ENCODE results near the gene PTPRG. TPM values are rescaled to one million over a fixed set of nuclear protein-coding genes. Genes with fewer than 3 reads are reported as not detected.
"Not testable (repeated sequence)": the region's sequence is repeated elsewhere in the genome, so short reads cannot be mapped to it uniquely, and the experiment has no call there.

The PTPRG gene
- total RNA-seq, 1 donor from 2014 or later, result 3.7 TPM

GRCh38 chr3:61537366-61537765 lies 24.0 kb upstream of the PTPRG start:
- Mint-ChIP-seq H3K27ac (no peak overlapping the region), H3K4me3 (no peak overlapping the region), H3K9me3 (no peaks in the 10 kb centered on the region), H3K4me1 (ENCODE audit: low read depth) (no peaks in the 10 kb centered on the region), H3K36me3 (ENCODE audit: low read depth) (no peaks in the 10 kb centered on the region), H3K27me3 (ENCODE audit: insufficient read depth) (peaks cover 12% of the 10 kb centered on the region)
- intact Hi-C loops (cut with micrococcal nuclease), result no loop called here
- DNase-seq (ENCODE audit: low spot score), result no peak

GRCh38 chr3:61538486-61538885 lies 22.9 kb upstream of the PTPRG start:
- Mint-ChIP-seq H3K9me3 (no peaks in the 10 kb centered on the region), H3K4me1 (ENCODE audit: low read depth) (no peaks in the 10 kb centered on the region), H3K36me3 (ENCODE audit: low read depth) (no peaks in the 10 kb centered on the region), H3K27ac (no peak overlapping the region), H3K4me3 (no peak overlapping the region), H3K27me3 (ENCODE audit: insufficient read depth) (peaks cover 12% of the 10 kb centered on the region)
- DNase-seq (ENCODE audit: low spot score), result no peak
- intact Hi-C loops (cut with micrococcal nuclease), result no loop called here

GRCh38 chr3:61541694-61542093 lies 19.7 kb upstream of the PTPRG start:
- no peak for DNase-seq (ENCODE audit: low spot score)
- H3K27me3 Mint-ChIP-seq (ENCODE audit: insufficient read depth), result peaks cover 7% of the 10 kb centered on the region
- no peak overlapping the region for H3K4me3 Mint-ChIP-seq
- H3K9me3 Mint-ChIP-seq, result no peaks in the 10 kb centered on the region
- H3K4me1 Mint-ChIP-seq (ENCODE audit: low read depth), result no peaks in the 10 kb centered on the region
- no peaks in the 10 kb centered on the region for H3K36me3 Mint-ChIP-seq (ENCODE audit: low read depth)
- intact Hi-C loops (cut with micrococcal nuclease), result no loop called here
- H3K27ac Mint-ChIP-seq, result no peak overlapping the region

GRCh38 chr3:61545716-61546115 lies 15.7 kb upstream of the PTPRG start:
- Mint-ChIP-seq H3K36me3 (ENCODE audit: low read depth) (no peaks in the 10 kb centered on the region), H3K4me3 (no peak overlapping the region), H3K27me3 (ENCODE audit: insufficient read depth) (peaks cover 6% of the 10 kb centered on the region), H3K27ac (no peak overlapping the region), H3K4me1 (ENCODE audit: low read depth) (no peaks in the 10 kb centered on the region), H3K9me3 (no peaks in the 10 kb centered on the region)
- no peak for DNase-seq (ENCODE audit: low spot score)
- intact Hi-C loops (cut with micrococcal nuclease), result no loop called here

GRCh38 chr3:61547625-61548024 lies 13.7 kb upstream of the PTPRG start:
- no peak overlapping the region for H3K27ac Mint-ChIP-seq
- intact Hi-C loops (cut with micrococcal nuclease), result no loop called here
- DNase-seq (ENCODE audit: low spot score), result no peak
- H3K27me3 Mint-ChIP-seq (ENCODE audit: insufficient read depth), result peaks cover 7% of the 10 kb centered on the region
- no peaks in the 10 kb centered on the region for H3K9me3 Mint-ChIP-seq
- H3K4me1 Mint-ChIP-seq (ENCODE audit: low read depth), result no peaks in the 10 kb centered on the region
- no peak overlapping the region for H3K4me3 Mint-ChIP-seq
- no peaks in the 10 kb centered on the region for H3K36me3 Mint-ChIP-seq (ENCODE audit: low read depth)

- H3K4me1 Mint-ChIP-seq (ENCODE audit: low read depth); H3K36me3 Mint-ChIP-seq (ENCODE audit: low read depth); H3K27ac Mint-ChIP-seq; DNase-seq (ENCODE audit: low spot score); H3K9me3 Mint-ChIP-seq; H3K4me3 Mint-ChIP-seq; intact Hi-C loops (cut with micrococcal nuclease): not testable (repeated sequence)
- peaks cover 12% of the 10 kb centered on the region for H3K27me3 Mint-ChIP-seq (ENCODE audit: insufficient read depth)
Measured at GRCh38 chr3:61552704-61553103, 8.7 kb upstream of the PTPRG start.

GRCh38 chr3:61559136-61559731 lies 2.1 kb upstream of the PTPRG start:
- intact Hi-C loops (cut with micrococcal nuclease), result no loop called here
- Mint-ChIP-seq H3K27me3 (ENCODE audit: insufficient read depth) (peaks cover 41% of the 10 kb centered on the region), H3K27ac (no peak overlapping the region), H3K4me1 (ENCODE audit: low read depth) (peaks cover 11% of the 10 kb centered on the region), H3K36me3 (ENCODE audit: low read depth) (peaks cover 3% of the 10 kb centered on the region), H3K9me3 (peaks cover 6% of the 10 kb centered on the region), H3K4me3 (peak overlapping the region; percentile 93)
- DNase-seq (ENCODE audit: low spot score), result no peak

GRCh38 chr3:61560517-61561373 lies 626 bp upstream of the PTPRG start:
- Mint-ChIP-seq H3K27ac (peak overlapping the region; percentile 71), H3K9me3 (peaks cover 6% of the 10 kb centered on the region), H3K4me1 (ENCODE audit: low read depth) (peaks cover 12% of the 10 kb centered on the region), H3K27me3 (ENCODE audit: insufficient read depth) (peaks cover 49% of the 10 kb centered on the region), H3K4me3 (peak overlapping the region; percentile 93), H3K36me3 (ENCODE audit: low read depth) (peaks cover 3% of the 10 kb centered on the region)
- intact Hi-C loops (cut with micrococcal nuclease), result loop anchor here (1.0 to 5.0 kb wide), 3 partner anchors 39 to 377 kb away; no protein-coding TSS in a partner anchor
- DNase-seq (ENCODE audit: low spot score), result peak; percentile 50

- Mint-ChIP-seq H3K4me3 (peak overlapping the region; percentile 84), H3K27me3 (ENCODE audit: insufficient read depth) (peaks cover 59% of the 10 kb centered on the region), H3K4me1 (ENCODE audit: low read depth) (peaks cover 12% of the 10 kb centered on the region), H3K27ac (peak overlapping the region; percentile 63), H3K36me3 (ENCODE audit: low read depth) (peaks cover 3% of the 10 kb centered on the region), H3K9me3 (peaks cover 6% of the 10 kb centered on the region)
- intact Hi-C loops (cut with micrococcal nuclease), result loop anchor here (5.0 kb wide), 1 partner anchor 375 kb away; no protein-coding TSS in a partner anchor
- no peak for DNase-seq (ENCODE audit: low spot score)
Measured at GRCh38 chr3:61562042-61562720, 810 bp downstream of the PTPRG start.

- peak overlapping the region; percentile 63 for H3K27ac Mint-ChIP-seq
- H3K4me1 Mint-ChIP-seq (ENCODE audit: low read depth), result peaks cover 12% of the 10 kb centered on the region
- peak overlapping the region; percentile 84 for H3K4me3 Mint-ChIP-seq
- intact Hi-C loops (cut with micrococcal nuclease), result loop anchor here (5.0 kb wide), 1 partner anchor 374 kb away; no protein-coding TSS in a partner anchor
- DNase-seq (ENCODE audit: low spot score), result no peak
- H3K36me3 Mint-ChIP-seq (ENCODE audit: low read depth), result peaks cover 3% of the 10 kb centered on the region
- H3K27me3 Mint-ChIP-seq (ENCODE audit: insufficient read depth), result peaks cover 58% of the 10 kb centered on the region
- H3K9me3 Mint-ChIP-seq, result peaks cover 6% of the 10 kb centered on the region
Measured at GRCh38 chr3:61562721-61563312, 1.4 kb downstream of the PTPRG start.

GRCh38 chr3:61563313-61564271 lies 2.2 kb downstream of the PTPRG start:
- Mint-ChIP-seq H3K27me3 (ENCODE audit: insufficient read depth) (peaks cover 57% of the 10 kb centered on the region), H3K27ac (no peak overlapping the region), H3K36me3 (ENCODE audit: low read depth) (peaks cover 3% of the 10 kb centered on the region), H3K4me1 (ENCODE audit: low read depth) (peaks cover 12% of the 10 kb centered on the region), H3K4me3 (peak overlapping the region; percentile 84), H3K9me3 (peaks cover 4% of the 10 kb centered on the region)
- intact Hi-C loops (cut with micrococcal nuclease), result loop anchor here (5.0 kb wide), 1 partner anchor 374 kb away; no protein-coding TSS in a partner anchor
- DNase-seq (ENCODE audit: low spot score), result no peak

Data from activated T-helper 1 cell treated with anti-CD3 and anti-CD28 coated beads, Interleukin-12 subunit alpha, Interleukin-12 subunit beta, Interleukin-2, Interleukin-4 antibody, amounts not matched to agents 30 ng/mL and 10 ng/mL and 1 ng/mL, durations not matched to agents 14 hours and 24 hours and 36 hours (primary cell).